ENCODE measurements around the gene AQP3.

DNA sequence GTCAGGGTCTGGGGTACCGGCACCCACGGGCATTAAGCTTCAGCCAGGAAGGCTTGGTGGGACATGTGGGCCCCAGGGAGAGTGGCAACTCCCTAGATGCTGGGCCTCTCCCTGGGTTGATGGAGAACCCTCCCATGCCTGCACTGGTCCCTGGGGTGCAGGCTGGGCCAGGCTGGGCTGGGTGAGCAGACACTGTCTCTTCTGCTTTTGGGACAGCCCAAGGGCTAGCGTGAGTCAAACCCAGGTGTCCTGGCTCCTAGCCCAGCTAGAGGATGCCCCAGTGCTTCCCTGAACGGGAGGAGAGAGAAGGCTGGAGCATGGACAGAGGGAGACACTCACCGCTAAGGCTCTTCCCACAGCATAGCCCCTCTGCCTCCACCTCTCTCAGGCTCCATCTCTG is 39.3 kb downstream of the AQP3 start:
- TF ChIP-seq, protein P1, sequence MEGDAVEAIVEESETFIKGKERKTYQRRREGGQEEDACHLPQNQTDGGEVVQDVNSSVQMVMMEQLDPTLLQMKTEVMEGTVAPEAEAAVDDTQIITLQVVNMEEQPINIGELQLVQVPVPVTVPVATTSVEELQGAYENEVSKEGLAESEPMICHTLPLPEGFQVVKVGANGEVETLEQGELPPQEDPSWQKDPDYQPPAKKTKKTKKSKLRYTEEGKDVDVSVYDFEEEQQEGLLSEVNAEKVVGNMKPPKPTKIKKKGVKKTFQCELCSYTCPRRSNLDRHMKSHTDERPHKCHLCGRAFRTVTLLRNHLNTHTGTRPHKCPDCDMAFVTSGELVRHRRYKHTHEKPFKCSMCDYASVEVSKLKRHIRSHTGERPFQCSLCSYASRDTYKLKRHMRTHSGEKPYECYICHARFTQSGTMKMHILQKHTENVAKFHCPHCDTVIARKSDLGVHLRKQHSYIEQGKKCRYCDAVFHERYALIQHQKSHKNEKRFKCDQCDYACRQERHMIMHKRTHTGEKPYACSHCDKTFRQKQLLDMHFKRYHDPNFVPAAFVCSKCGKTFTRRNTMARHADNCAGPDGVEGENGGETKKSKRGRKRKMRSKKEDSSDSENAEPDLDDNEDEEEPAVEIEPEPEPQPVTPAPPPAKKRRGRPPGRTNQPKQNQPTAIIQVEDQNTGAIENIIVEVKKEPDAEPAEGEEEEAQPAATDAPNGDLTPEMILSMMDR (IDR thresholded peaks at IDR 0.05; ENCODE audit: low read depth, low read length) = no peak
- no peak for TF ChIP-seq EZH2phosphoT487 (IDR thresholded peaks at IDR 0.05; ENCODE audit: low read depth)

Measured in OCI-LY3 (cell line).